ENCODE measurements around the gene POFUT2.

GRCh38 chr21:45310459-45310858 lies 22.8 kb upstream of the POFUT2 start:
- no peak for TF ChIP-seq EP300 (IDR thresholded peaks at IDR 0.05; ENCODE audit: borderline replicate concordance)
- no peak for TF ChIP-seq MAX (IDR thresholded peaks at IDR 0.05)
- no peak for TF ChIP-seq REST (IDR thresholded peaks at IDR 0.05; ENCODE audit: low read depth)
- no peak for TF ChIP-seq YY1 (IDR thresholded peaks at IDR 0.05; ENCODE audit: low read depth)

Measured in Ishikawa (cell line).